NCI-H524 treated with DMSO at 0.1 percent for 48 hours (cell line): ENCODE data around the gene B4GALT3.

Experiments used
- DNase-seq: peaks from one replicate; lab custom pipeline; 2025; lab: John Stamatoyannopoulos, UW

B4GALT3 gene

GRCh38 chr1:161162806-161163205 is 14.5 kb downstream of the B4GALT3 start:
- DNase-seq = no peak

DNA sequence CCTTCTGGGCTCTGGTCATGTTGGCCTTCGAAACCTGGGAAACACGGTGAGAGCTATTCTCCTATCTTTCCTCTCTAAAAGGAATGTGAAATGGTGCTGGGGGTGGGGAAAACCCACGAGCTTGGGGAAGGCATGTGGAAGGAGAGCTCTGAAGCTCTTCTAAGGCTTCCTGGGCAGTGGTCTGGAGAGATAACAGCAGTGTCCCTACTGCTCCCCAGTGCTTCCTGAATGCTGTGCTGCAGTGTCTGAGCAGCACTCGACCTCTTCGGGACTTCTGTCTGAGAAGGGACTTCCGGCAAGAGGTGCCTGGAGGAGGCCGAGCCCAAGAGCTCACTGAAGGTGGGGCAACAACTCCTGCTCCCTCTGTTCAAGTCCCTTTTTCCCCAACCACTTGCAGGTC is 15.3 kb downstream of the B4GALT3 start:
- DNase-seq = no peak

- no peak for DNase-seq
Observed at GRCh38 chr1:161161652-161162051, 15.7 kb downstream of the B4GALT3 start.

DNA sequence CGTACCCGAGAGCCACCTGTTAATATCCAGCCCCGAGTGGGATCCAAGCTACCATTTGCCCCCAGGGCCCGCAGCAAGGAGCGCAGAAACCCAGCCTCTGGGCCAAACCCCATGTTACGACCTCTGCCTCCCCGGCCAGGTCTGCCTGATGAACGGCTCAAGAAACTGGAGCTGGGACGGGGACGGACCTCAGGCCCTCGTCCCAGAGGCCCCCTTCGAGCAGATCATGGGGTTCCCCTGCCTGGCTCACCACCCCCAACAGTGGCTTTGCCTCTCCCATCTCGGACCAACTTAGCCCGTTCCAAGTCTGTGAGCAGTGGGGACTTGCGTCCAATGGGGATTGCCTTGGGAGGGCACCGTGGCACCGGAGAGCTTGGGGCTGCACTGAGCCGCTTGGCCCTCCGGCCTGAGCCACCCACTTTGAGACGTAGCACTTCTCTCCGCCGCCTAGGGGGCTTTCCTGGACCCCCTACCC is 16.6 kb downstream of the B4GALT3 start:
- no peak for DNase-seq

GRCh38 chr1:161159913-161160243 is 17.4 kb downstream of the B4GALT3 start:
- DNase-seq = no peak

GRCh38 chr1:161159087-161159912 is 18.0 kb downstream of the B4GALT3 start, which contains the start of gene USP21:
USP21 (plus strand) TSS chr1:161159500; CDS start chr1:161160641, 1,141 bp downstream.
- DNase-seq = peak; percentile 49

- DNase-seq = no peak
Observed at GRCh38 chr1:161158316-161159010, 18.8 kb downstream of the B4GALT3 start.

DNA sequence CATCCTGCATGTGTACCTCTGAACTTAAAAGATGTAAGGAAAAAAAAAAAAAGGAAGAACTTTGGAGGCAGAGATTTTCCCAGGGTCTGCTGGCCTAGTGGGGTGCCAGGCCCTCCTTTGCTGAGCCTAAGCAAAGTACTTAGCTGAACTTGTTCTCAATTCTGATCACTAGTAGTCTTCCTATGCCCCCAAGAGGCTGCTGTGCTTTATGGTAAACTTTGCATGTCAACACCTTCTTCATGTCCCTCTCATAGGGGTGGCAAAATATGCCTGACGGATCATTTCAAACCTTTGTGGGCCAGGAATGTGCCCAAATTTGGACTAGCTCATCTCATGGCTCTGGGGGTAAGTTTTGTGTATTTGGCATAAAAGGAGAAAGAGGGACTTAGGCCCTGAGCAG is 19.4 kb downstream of the B4GALT3 start:
- DNase-seq = no peak

DNA sequence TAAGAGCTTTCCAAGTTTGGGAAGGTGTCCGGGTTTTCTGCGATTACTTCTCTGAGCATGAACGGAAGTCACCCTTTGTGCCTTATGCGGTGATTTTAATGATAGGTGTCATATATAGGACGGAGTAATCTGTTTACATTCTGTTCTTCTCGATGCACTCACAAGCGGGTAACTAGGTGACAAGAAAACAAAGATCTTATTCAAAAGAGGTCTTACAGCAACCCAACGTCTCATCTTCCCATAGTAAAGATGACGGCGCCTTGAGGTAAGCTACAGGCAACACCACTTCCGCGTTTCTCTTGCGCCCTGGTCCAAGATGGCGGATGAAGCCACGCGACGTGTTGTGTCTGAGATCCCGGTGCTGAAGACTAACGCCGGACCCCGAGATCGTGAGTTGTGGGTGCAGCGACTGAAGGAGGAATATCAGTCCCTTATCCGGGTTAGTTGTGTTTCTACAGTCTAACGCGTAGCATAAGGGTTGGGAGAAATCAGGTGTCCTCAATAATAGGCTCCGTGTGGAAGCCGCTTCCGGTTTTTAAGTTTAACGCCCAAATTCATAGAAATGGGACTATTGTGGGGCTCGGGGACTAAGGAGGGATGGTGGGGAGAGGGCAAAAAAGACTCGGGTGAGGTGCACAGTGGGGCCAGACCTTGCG is 23.5 kb downstream of the B4GALT3 start, which contains the start of gene UFC1:
Gene UFC1 (plus strand): TSS at position 297 of the 656 bp plus-strand sequence. CDS start 20 bp downstream, at position 317.
- peak; percentile 53 for DNase-seq

- DNase-seq = no peak
Observed at GRCh38 chr1:161153176-161153575, 24.1 kb downstream of the B4GALT3 start.

- no peak for DNase-seq
Observed at GRCh38 chr1:161145832-161146231, 31.5 kb downstream of the B4GALT3 start.

- DNase-seq = no peak
Observed at GRCh38 chr1:161140755-161141400, 36.4 kb downstream of the B4GALT3 start.

- no peak for DNase-seq
Observed at GRCh38 chr1:161139766-161140165, 37.5 kb downstream of the B4GALT3 start.

DNA sequence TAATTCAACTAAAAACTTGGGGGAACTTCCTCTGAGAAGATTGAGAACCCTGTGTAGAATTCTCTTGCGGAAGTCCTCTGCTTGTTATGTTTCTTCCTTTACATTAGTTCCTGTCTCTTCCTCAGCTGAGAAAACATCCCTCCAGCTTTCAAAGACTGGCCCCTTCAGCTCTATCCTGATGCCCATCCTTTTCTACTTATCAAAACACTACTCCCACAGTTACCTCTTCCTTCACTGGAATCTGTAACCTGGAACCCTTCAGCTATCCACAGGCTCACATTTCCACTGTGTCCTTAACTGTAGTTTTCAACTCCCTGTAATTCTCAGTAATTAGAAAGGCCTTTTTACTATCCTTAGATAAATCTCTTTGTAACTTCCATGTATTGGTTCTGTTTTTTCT is 38.9 kb downstream of the B4GALT3 start:
- DNase-seq = no peak

- DNase-seq = no peak
Observed at GRCh38 chr1:161137881-161138280, 39.4 kb downstream of the B4GALT3 start.

DNA sequence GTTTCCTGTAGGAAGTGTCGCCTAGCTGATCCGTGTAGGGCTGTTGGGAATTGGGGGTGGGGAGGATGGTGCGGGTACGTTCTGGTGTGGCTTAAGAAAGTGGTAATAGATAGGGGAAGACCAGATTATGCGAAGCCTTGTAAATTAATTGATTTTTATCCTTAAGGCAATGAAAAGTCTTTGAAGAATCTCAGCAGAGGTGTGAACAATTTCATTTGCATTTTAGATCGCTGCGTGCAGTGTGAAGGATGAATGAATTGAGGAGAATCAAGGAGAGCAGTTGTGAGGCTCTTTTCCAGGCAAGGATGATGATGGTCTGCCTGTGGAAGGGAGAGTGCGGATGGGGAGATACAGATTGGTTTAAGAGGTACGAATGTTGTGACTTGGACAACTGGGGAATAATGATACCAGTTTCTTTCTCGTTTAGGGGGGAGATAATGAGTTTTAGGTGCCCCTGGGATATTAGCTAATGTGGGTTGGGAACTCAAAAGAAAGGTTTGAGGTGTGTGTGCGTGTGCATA is 44.0 kb downstream of the B4GALT3 start:
- DNase-seq = no peak

DNA sequence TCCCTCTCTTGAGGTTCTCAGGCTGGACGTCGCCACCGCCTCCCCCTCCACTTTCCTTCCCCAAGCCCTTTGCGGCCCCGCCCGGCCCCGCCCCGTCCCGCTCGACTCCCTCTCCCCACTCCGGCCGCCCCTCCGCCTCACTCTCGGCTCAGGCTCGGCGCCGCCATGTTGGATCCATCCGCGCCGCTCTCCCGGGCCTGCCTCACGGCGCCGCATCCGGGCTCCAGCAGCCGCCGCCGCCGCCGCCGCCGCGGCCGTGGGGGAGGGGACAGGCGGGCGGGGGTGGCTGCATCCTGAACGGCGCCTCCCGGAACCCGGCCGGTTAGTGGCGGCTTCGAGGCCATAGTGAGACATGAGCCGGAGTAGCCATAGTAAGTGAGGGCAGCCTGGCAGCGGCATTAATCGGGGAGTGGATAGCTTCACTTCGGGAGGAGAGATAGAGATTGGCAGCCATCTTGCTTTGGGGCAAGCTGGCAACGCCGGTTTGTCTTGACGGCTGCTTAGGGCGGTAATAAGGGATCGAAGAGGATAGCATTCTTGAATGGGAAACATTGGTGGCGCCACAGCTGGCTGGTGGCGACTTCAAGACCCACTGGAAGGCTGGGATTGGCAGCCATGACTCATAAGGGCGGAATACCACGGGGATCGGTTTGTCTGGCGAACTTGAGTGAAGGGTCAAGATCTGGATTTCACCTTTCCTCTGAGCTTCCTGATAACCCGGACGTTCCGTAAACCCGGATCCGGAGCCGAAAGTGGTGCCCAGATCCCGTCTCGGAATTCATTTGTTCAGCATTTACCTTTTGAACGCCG is 44.7 kb downstream of the B4GALT3 start, which contains the start of gene DEDD:
Gene DEDD (minus strand): TSS at position 258 of the 810 bp plus-strand sequence. CDS start 8,205 bp downstream, outside the sequence.
- peak; percentile 94 for DNase-seq

DNA sequence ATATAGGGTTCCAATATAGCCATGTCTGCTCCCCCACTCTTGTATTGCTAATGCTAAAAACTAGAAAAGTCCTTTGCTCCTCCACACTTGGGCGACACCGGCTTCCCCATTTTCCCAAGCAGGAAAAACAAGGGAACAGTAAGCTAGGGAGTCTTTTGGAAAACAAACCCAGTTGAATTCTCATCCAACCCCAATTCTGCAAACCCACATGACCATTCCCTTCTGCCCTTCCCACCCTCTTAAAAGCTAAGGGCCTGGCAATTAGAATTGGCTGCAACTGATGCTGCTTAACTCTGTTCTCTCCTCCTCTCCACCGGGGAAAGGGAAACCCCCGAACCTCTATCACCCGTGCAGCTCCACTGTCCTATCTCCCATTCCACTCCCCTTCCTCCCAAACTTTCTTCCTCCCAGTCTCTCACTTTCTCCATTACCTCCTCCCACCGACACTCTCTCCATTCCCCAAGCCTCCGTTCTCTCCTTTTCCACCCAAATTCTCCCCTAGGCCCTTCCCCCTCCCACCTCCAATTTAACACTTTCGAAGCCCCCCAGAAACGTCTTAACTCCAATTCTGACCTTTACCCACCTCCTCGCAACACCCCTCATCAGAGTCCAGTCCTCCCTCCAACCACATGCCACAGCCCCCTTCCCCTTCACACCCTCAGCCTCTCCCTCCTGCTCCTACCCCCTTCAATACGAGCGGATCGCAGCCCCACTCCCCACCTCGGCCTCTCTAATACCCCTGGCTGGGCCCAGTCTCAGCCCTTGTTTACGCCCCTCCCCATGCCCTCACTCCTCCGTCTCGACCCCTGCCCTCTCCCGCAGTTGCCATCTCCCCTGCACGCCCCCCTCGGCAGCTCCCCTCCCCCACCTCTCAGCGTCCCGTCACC is 45.5 kb downstream of the B4GALT3 start:
- no peak for DNase-seq

DNA sequence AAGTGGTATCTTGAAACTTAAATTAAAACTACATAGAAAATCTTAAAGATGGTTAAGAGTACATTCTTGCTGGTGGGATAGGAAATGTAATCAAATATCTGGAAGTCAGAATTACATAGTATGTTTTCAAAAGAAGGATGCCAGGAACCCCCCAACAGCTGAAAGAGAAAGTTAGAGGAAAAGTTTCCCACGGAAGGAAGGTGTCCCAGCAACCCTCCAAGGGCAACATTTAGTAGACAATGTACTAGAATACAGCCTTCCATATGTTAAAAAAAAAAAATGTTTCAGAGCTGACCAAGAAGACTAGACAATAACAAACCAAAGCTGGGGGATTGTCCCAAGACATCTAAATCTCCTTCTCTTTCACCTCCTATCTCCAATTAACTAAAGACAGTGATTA is 47.0 kb downstream of the B4GALT3 start:
- no peak for DNase-seq
